HEK293 (cell line): ENCODE data around the gene ABCF1.

ENCODE experiments used
- BCL11A ChIP-seq: fragments of 450-650 bp; formaldehyde crosslinking; IDR thresholded peaks from 2 replicates; pipeline ENCODE4 v1.5.1; 2016; ENCODE audit warnings: low read depth, missing biosample characterization, missing genetic modification characterization
- GLIS2 ChIP-seq: fragments of 450-650 bp; formaldehyde crosslinking; IDR thresholded peaks from 2 replicates; pipeline ENCODE4 v1.5.1; 2016; ENCODE audit warnings: missing biosample characterization, missing genetic modification characterization
- KLF16 ChIP-seq: fragments of 450-650 bp; formaldehyde crosslinking; IDR thresholded peaks from 2 replicates; pipeline ENCODE4 v1.5.1; 2017; ENCODE audit warnings: missing biosample characterization, missing genetic modification characterization
- PATZ1 ChIP-seq: fragments of 450-650 bp; formaldehyde crosslinking; IDR thresholded peaks from 2 replicates; pipeline ENCODE4 v1.5.1; 2016; ENCODE audit warnings: missing biosample characterization, missing genetic modification characterization
- PRDM1 ChIP-seq: fragments of 450-650 bp; formaldehyde crosslinking; IDR thresholded peaks from 2 replicates; pipeline ENCODE4; 2016; ENCODE audit warnings: missing biosample characterization, missing genetic modification characterization
- PRDM2 ChIP-seq: fragments of 450-650 bp; formaldehyde crosslinking; IDR thresholded peaks from 2 replicates; pipeline ENCODE4 v1.5.1; 2016; ENCODE audit warnings: missing biosample characterization, missing genetic modification characterization, borderline replicate concordance
- PRDM4 ChIP-seq: fragments of 450-650 bp; formaldehyde crosslinking; IDR thresholded peaks from 2 replicates; pipeline ENCODE4 v1.5.1; 2017; ENCODE audit warnings: missing biosample characterization, missing genetic modification characterization
- RBAK ChIP-seq: fragments of 450-650 bp; formaldehyde crosslinking; IDR thresholded peaks from 2 replicates; pipeline ENCODE4 v1.5.1; 2016; ENCODE audit warnings: missing biosample characterization, missing genetic modification characterization
- SCRT2 ChIP-seq: fragments of 450-650 bp; formaldehyde crosslinking; IDR thresholded peaks from 2 replicates; pipeline ENCODE4 v1.5.1; 2016; ENCODE audit warnings: missing biosample characterization, missing genetic modification characterization
- SP2 ChIP-seq: fragments of 450-650 bp; formaldehyde crosslinking; IDR thresholded peaks from 2 replicates; pipeline ENCODE4 v1.5.1; 2016; ENCODE audit warnings: missing biosample characterization, missing genetic modification characterization
- SP3 ChIP-seq: fragments of 450-650 bp; formaldehyde crosslinking; IDR thresholded peaks from 2 replicates; pipeline ENCODE4 v1.5.1; 2016; ENCODE audit warnings: missing biosample characterization, missing genetic modification characterization
- ZBTB21 ChIP-seq: fragments of 450-650 bp; formaldehyde crosslinking; IDR thresholded peaks from 2 replicates; pipeline ENCODE4 v1.5.1; 2017; ENCODE audit warnings: missing biosample characterization, missing genetic modification characterization
- ZBTB26 ChIP-seq: fragments of 450-650 bp; formaldehyde crosslinking; optimal IDR thresholded peaks from 2 replicates; pipeline ENCODE3; 2016; ENCODE audit warnings: missing biosample characterization, mild to moderate bottlenecking, missing genetic modification characterization
- ZBTB8A ChIP-seq: fragments of 450-650 bp; formaldehyde crosslinking; IDR thresholded peaks from 2 replicates; pipeline ENCODE4 v1.5.1; 2016; ENCODE audit warnings: missing biosample characterization, missing genetic modification characterization
- ZNF155 ChIP-seq: fragments of 450-650 bp; formaldehyde crosslinking; IDR thresholded peaks from 2 replicates; pipeline ENCODE4 v1.5.1; 2016; ENCODE audit warnings: missing biosample characterization, missing genetic modification characterization
- ZNF174 ChIP-seq: fragments of 450-650 bp; formaldehyde crosslinking; IDR thresholded peaks from 2 replicates; pipeline ENCODE4 v1.5.0; 2017; ENCODE audit warnings: missing biosample characterization, mild to moderate bottlenecking, missing genetic modification characterization
- ZNF302 ChIP-seq: fragments of 450-650 bp; formaldehyde crosslinking; IDR thresholded peaks from 2 replicates; pipeline ENCODE4 v1.5.1; 2016; ENCODE audit warnings: missing biosample characterization, missing genetic modification characterization, low read depth
- ZNF341 ChIP-seq: fragments of 450-650 bp; formaldehyde crosslinking; IDR thresholded peaks from 2 replicates; pipeline ENCODE4; 2016; ENCODE audit warnings: low read depth, missing biosample characterization, missing genetic modification characterization
- ZNF366 ChIP-seq: fragments of 450-650 bp; formaldehyde crosslinking; conservative IDR thresholded peaks from 2 replicates; pipeline ENCODE4 v1.5.1; 2016; ENCODE audit warnings: missing biosample characterization, missing genetic modification characterization
- ZNF391 ChIP-seq: fragments of 450-650 bp; formaldehyde crosslinking; IDR thresholded peaks from 2 replicates; pipeline ENCODE4 v1.5.1; 2016; ENCODE audit warnings: low read depth, missing biosample characterization, missing genetic modification characterization, borderline replicate concordance
- ZNF623 ChIP-seq: fragments of 450-650 bp; formaldehyde crosslinking; IDR thresholded peaks from 2 replicates; pipeline ENCODE4 v1.5.1; 2016; ENCODE audit warnings: missing biosample characterization, missing genetic modification characterization
- ZNF629 ChIP-seq: fragments of 450-650 bp; formaldehyde crosslinking; IDR thresholded peaks from 2 replicates; pipeline ENCODE4 v1.5.1; 2017; ENCODE audit warnings: missing biosample characterization, missing genetic modification characterization
- ZNF645 ChIP-seq: fragments of 450-650 bp; formaldehyde crosslinking; IDR thresholded peaks from 2 replicates; pipeline ENCODE4; 2016; ENCODE audit warnings: missing biosample characterization, missing genetic modification characterization
- ZNF660 ChIP-seq: fragments of 450-650 bp; IDR thresholded peaks from 2 replicates; pipeline ENCODE4 v1.5.1; 2018; ENCODE audit warnings: missing biosample characterization, mild to moderate bottlenecking, missing genetic modification characterization
- ZNF664 ChIP-seq: fragments of 450-650 bp; formaldehyde crosslinking; IDR thresholded peaks from 2 replicates; pipeline ENCODE4 v1.5.1; 2016; ENCODE audit warnings: missing biosample characterization, missing genetic modification characterization
- ZNF76 ChIP-seq: fragments of 450-650 bp; formaldehyde crosslinking; IDR thresholded peaks from 2 replicates; pipeline ENCODE4; 2016; ENCODE audit warnings: low read depth, missing biosample characterization, missing genetic modification characterization, borderline replicate concordance
- ZNF785 ChIP-seq: fragments of 450-650 bp; formaldehyde crosslinking; IDR thresholded peaks from 2 replicates; pipeline ENCODE4 v1.5.1; 2016; ENCODE audit warnings: missing biosample characterization, missing genetic modification characterization
- ZSCAN23 ChIP-seq: fragments of 450-650 bp; formaldehyde crosslinking; IDR thresholded peaks from 2 replicates; pipeline ENCODE4 v1.5.1; 2016; ENCODE audit warnings: missing biosample characterization, missing genetic modification characterization

The ABCF1 gene

GRCh38 chr6:30616811-30617564 is 45.7 kb downstream of the ABCF1 start, which contains the start of gene PPP1R10 (continued):
- TF ChIP-seq ZNF341 (peak; percentile 77; the same call in 1 of the 2 replicates), BCL11A (tag by site-specific recombination) (no peak), PRDM4 (tag by site-specific recombination) (0 out of 2 replicates have a peak, but pooled peaks have one; percentile 35), ZNF660 (peak; percentile 94), RBAK (tag by site-specific recombination) (no peak), SCRT2 (tag by site-specific recombination) (peak; percentile 43; the same call in 1 of the 2 replicates), ZBTB8A (tag by site-specific recombination) (peak; percentile 63; the same call in 1 of the 2 replicates), ZNF366 (tag by site-specific recombination) (no peak), ZNF629 (tag by site-specific recombination) (no peak), GLIS2 (tag by site-specific recombination) (no peak; the same call in 1 of the 2 replicates), ZNF391 (tag by site-specific recombination) (peak; percentile 95), ZSCAN23 (tag by site-specific recombination) (peak; percentile 73), ZBTB21 (tag by site-specific recombination) (no peak), PRDM1 (tag by site-specific recombination) (peak; percentile 97), ZNF623 (tag by site-specific recombination) (0 out of 2 replicates have a peak, but pooled peaks have one; percentile 28), ZNF76 (tag by site-specific recombination) (peak; percentile 80), PATZ1 (tag by site-specific recombination) (peak; percentile 57), ZNF785 (tag by site-specific recombination) (no peak), ZNF645 (tag by site-specific recombination) (peak; percentile 58; the same call in 1 of the 2 replicates), SP2 (tag by site-specific recombination) (peak; percentile 100), PRDM2 (no peak), SP3 (tag by site-specific recombination) (peak; percentile 98), ZNF302 (tag by site-specific recombination) (no peak), ZNF664 (tag by site-specific recombination) (no peak), ZBTB26 (peak; percentile 84), KLF16 (peak; percentile 91), ZNF174 (tag by site-specific recombination) (no peak), ZNF155 (tag by site-specific recombination) (no peak)
